WTC11 (cell line): ENCODE measurements around the gene RPL39L. TPM values are rescaled to one million over a fixed set of nuclear protein-coding genes. Genes with fewer than 3 reads are reported as not detected.
"Not testable (repeated sequence)": the region's sequence is repeated elsewhere in the genome, so short reads cannot be mapped to it uniquely, and the experiment has no call there.

ENCODE experiments used
- ATAC-seq: fragments of 200-7000 bp; cut with Tn5 transposase; 2 replicates; pipeline ENCODE4 v1.10.0; 2021; ENCODE audit warnings: mild to moderate bottlenecking, moderate library complexity
- CTCF ChIA-PET: fragments of 300-600 bp; sonication (Branson Sonifier 250); formaldehyde crosslinking; loops from one replicate; lab custom pipeline; 2021; ENCODE audit warnings: antibody characterized with exemption; lab: Charles Lee
- POLR2A ChIA-PET: fragments of 350-600 bp; sonication (Branson Sonifier 250); formaldehyde crosslinking; loops from one replicate; lab custom pipeline; 2021; ENCODE audit warnings: antibody characterized with exemption; lab: Charles Lee
- DNase-seq: peaks from one replicate; pipeline ENCODE4 v3.0.0; 2021; ENCODE audit warnings: low spot score
- H3K27ac Mint-ChIP-seq: 2 replicates; pipeline ENCODE4 v1.8.0; 2021; ENCODE audit warnings: mixed read lengths
- H3K27me3 Mint-ChIP-seq: 2 replicates; pipeline ENCODE4 v1.8.0; 2021; ENCODE audit warnings: low read depth, mild to moderate bottlenecking, moderate library complexity, mixed read lengths
- H3K36me3 Mint-ChIP-seq: 2 replicates; pipeline ENCODE4 v1.8.0; 2021; ENCODE audit warnings: mixed read lengths
- H3K4me1 Mint-ChIP-seq: 2 replicates; pipeline ENCODE4 v1.8.0; 2022; ENCODE audit warnings: mixed read lengths
- H3K4me3 Mint-ChIP-seq: 2 replicates; pipeline ENCODE4 v1.8.0; 2021; ENCODE audit warnings: mild to moderate bottlenecking, moderate library complexity, mixed read lengths
- H3K9me3 Mint-ChIP-seq: 2 replicates; pipeline ENCODE4 v1.8.0; 2021; ENCODE audit warnings: mixed read lengths
- AR ChIP-seq: fragments of 250-450 bp; sonication (Bioruptor Pico); IDR thresholded peaks from 2 replicates; pipeline ENCODE4 v1.9.0; 2021; ENCODE audit warnings: mild to moderate bottlenecking
- ATF1 ChIP-seq: sonication (generic); formaldehyde crosslinking; IDR thresholded peaks from 2 replicates; pipeline ENCODE4 v1.8.1; 2023; ENCODE audit warnings: mild to moderate bottlenecking, moderate library complexity, missing genetic modification reagents
- IRF1 ChIP-seq: sonication (generic); formaldehyde crosslinking; IDR thresholded peaks from 2 replicates; pipeline ENCODE4 v1.8.0; 2023; ENCODE audit warnings: missing genetic modification reagents
- MAX ChIP-seq: sonication (generic); formaldehyde crosslinking; IDR thresholded peaks from 2 replicates; pipeline ENCODE4 v1.8.0; 2022; ENCODE audit warnings: mild to moderate bottlenecking, missing genetic modification reagents
- MLX ChIP-seq: sonication (generic); formaldehyde crosslinking; IDR thresholded peaks from 2 replicates; pipeline ENCODE4 v1.8.1; 2023; ENCODE audit warnings: mild to moderate bottlenecking, missing genetic modification reagents, moderate library complexity
- MXD4 ChIP-seq: fragments of 250-450 bp; sonication (Bioruptor Pico); IDR thresholded peaks from 2 replicates; pipeline ENCODE4 v1.8.0; 2021; ENCODE audit warnings: mild to moderate bottlenecking, moderate library complexity, borderline replicate concordance
- PRDM15 ChIP-seq: sonication (generic); formaldehyde crosslinking; IDR thresholded peaks from 2 replicates; pipeline ENCODE4 v1.8.0; 2022; ENCODE audit warnings: missing genetic modification reagents
- RORB ChIP-seq: fragments of 250-450 bp; sonication (Bioruptor Pico); IDR thresholded peaks from 2 replicates; pipeline ENCODE4 v1.9.0; 2021; ENCODE audit warnings: mild to moderate bottlenecking
- ZBTB21 ChIP-seq: sonication (generic); formaldehyde crosslinking; IDR thresholded peaks from 2 replicates; pipeline ENCODE4 v1.8.1; 2023; ENCODE audit warnings: mild to moderate bottlenecking, missing genetic modification reagents, borderline replicate concordance
- ZMAT4 ChIP-seq: fragments of 250-450 bp; sonication (Bioruptor Pico); IDR thresholded peaks from 2 replicates; pipeline ENCODE4 v1.9.0; 2021; ENCODE audit warnings: mild to moderate bottlenecking
- ZNF121 ChIP-seq: sonication (generic); formaldehyde crosslinking; IDR thresholded peaks from 2 replicates; pipeline ENCODE4 v1.8.0; 2023; ENCODE audit warnings: missing genetic modification reagents
- ZNF232 ChIP-seq: sonication (generic); formaldehyde crosslinking; IDR thresholded peaks from 2 replicates; pipeline ENCODE4 v1.8.0; 2022; ENCODE audit warnings: mild to moderate bottlenecking, missing genetic modification reagents
- ZNF317 ChIP-seq: sonication (generic); formaldehyde crosslinking; IDR thresholded peaks from 2 replicates; pipeline ENCODE4 v1.8.1; 2023; ENCODE audit warnings: low read depth, mild to moderate bottlenecking, moderate library complexity, missing genetic modification reagents, borderline replicate concordance
- ZNF396 ChIP-seq: fragments of 250-450 bp; sonication (Bioruptor Pico); IDR thresholded peaks from 2 replicates; pipeline ENCODE4 v1.8.0; 2021; ENCODE audit warnings: mild to moderate bottlenecking, moderate library complexity, borderline replicate concordance
- ZNF416 ChIP-seq: fragments of 250-450 bp; sonication (Bioruptor Pico); IDR thresholded peaks from 2 replicates; pipeline ENCODE4 v1.9.0; 2021; ENCODE audit warnings: mild to moderate bottlenecking, inconsistent platforms
- total RNA-seq: library from RNA; stranded (reverse); gene quantifications from 3 replicates; pipeline ENCODE4 v1.2.3, GENCODE V29; 2021

Gene RPL39L
- total RNA-seq, 1 experiment from 2014 or later, result 78.3 TPM

- POLR2A ChIA-PET, result no interaction called here
- Mint-ChIP-seq H3K4me1 (peaks cover 4% of the 10 kb centered on the region), H3K9me3 (peaks cover 52% of the 10 kb centered on the region), H3K4me3 (no peak overlapping the region), H3K36me3 (peaks cover 74% of the 10 kb centered on the region), H3K27ac (no peak overlapping the region), H3K27me3 (no peaks in the 10 kb centered on the region)
- DNase-seq (no peak), ATAC-seq (no peak)
- TF ChIP-seq ZNF416 (CRISPR knock-in tag), result no peak
- CTCF ChIA-PET, result interaction anchor here (2.1 kb wide), 1 partner anchor 20 kb away, joined by 4 read pairs; no protein-coding TSS in a partner anchor
Observed at GRCh38 chr3:187145149-187145895, 6.0 kb upstream of the RPL39L start.

GRCh38 chr3:187139895-187140253 lies 578 bp upstream of the RPL39L start:
- TF ChIP-seq ZBTB21 (CRISPR knock-in tag), result 0 out of 2 replicates have a peak, but pooled peaks have one; percentile 2
- TF ChIP-seq PRDM15, result no peak
- peaks cover 6% of the 10 kb centered on the region for H3K4me1 Mint-ChIP-seq
- peaks cover 57% of the 10 kb centered on the region for H3K36me3 Mint-ChIP-seq
- H3K9me3 Mint-ChIP-seq, result peaks cover 39% of the 10 kb centered on the region
- DNase-seq (no peak), ATAC-seq (no peak)
- H3K27ac Mint-ChIP-seq, result 0 out of 2 replicates have a peak overlapping the region, but pooled peaks have one; percentile 91
- CTCF ChIA-PET, result interaction anchor here (0.7 to 5.0 kb wide), 61 partner anchors 8 to 575 kb away, joined by 3 to 136 read pairs (median 5); partner anchors contain the start of gene MASP1
- POLR2A ChIA-PET, result interaction anchor here (0.6 to 1.6 kb wide), 7 partner anchors 11 to 333 kb away, joined by 3 to 11 read pairs (median 3); no protein-coding TSS in a partner anchor
- no peaks in the 10 kb centered on the region for H3K27me3 Mint-ChIP-seq
- H3K4me3 Mint-ChIP-seq, result peak overlapping the region; percentile 80

- H3K27ac Mint-ChIP-seq, result no peak overlapping the region
- no peaks in the 10 kb centered on the region for H3K27me3 Mint-ChIP-seq
- H3K4me1 Mint-ChIP-seq, result peaks cover 6% of the 10 kb centered on the region
- no peak for DNase-seq
- ChIA-PET CTCF (interaction anchor here (5.0 kb wide), 1 partner anchor 28 kb away, joined by 136 read pairs; no protein-coding TSS in a partner anchor), POLR2A (interaction anchor here (1.0 kb wide), 1 partner anchor 14 kb away, joined by 3 read pairs; no protein-coding TSS in a partner anchor)
- ATAC-seq, result no peak
- H3K4me3 Mint-ChIP-seq, result no peak overlapping the region
- peaks cover 16% of the 10 kb centered on the region for H3K9me3 Mint-ChIP-seq
- H3K36me3 Mint-ChIP-seq, result peaks cover 40% of the 10 kb centered on the region
- TF ChIP-seq MAX (CRISPR knock-in tag), result no peak
- no peak for TF ChIP-seq ATF1
- TF ChIP-seq ZNF317 (CRISPR knock-in tag), result no peak
- no peak for TF ChIP-seq AR (CRISPR knock-in tag)
Observed at GRCh38 chr3:187136936-187137335, 2.4 kb downstream of the RPL39L start.

- peaks cover 35% of the 10 kb centered on the region for H3K36me3 Mint-ChIP-seq
- DNase-seq, result no peak
- ChIA-PET POLR2A (interaction anchor here (1.0 kb wide), 1 partner anchor 13 kb away, joined by 3 read pairs; no protein-coding TSS in a partner anchor), CTCF (no interaction called here)
- H3K4me1 Mint-ChIP-seq, result peaks cover 6% of the 10 kb centered on the region
- H3K4me3 Mint-ChIP-seq, result no peak overlapping the region
- no peak for ATAC-seq
- H3K27me3 Mint-ChIP-seq, result no peaks in the 10 kb centered on the region
- no peak overlapping the region for H3K27ac Mint-ChIP-seq
- TF ChIP-seq IRF1 (CRISPR knock-in tag) (no peak), ZNF232 (no peak), MXD4 (CRISPR knock-in tag) (no peak), ZNF396 (CRISPR knock-in tag) (no peak), ZMAT4 (CRISPR knock-in tag) (no peak), ZNF121 (no peak), RORB (CRISPR knock-in tag) (no peak), MLX (CRISPR knock-in tag) (no peak)
- H3K9me3 Mint-ChIP-seq, result peaks cover 14% of the 10 kb centered on the region
Observed at GRCh38 chr3:187136337-187136736, 3.0 kb downstream of the RPL39L start.

GRCh38 chr3:187135172-187135690 lies 4.1 kb downstream of the RPL39L start:
- DNase-seq, ATAC-seq, H3K4me1 Mint-ChIP-seq, H3K27me3 Mint-ChIP-seq, POLR2A ChIA-PET, H3K27ac Mint-ChIP-seq, H3K4me3 Mint-ChIP-seq: not testable (repeated sequence)
- Mint-ChIP-seq H3K36me3 (peaks cover 42% of the 10 kb centered on the region), H3K9me3 (peaks cover 14% of the 10 kb centered on the region)
- CTCF ChIA-PET, result interaction anchor here (0.8 to 1.5 kb wide), 2 partner anchors 30 to 286 kb away, joined by 3 to 4 read pairs; no protein-coding TSS in a partner anchor
